GM12878 (cell line): Measurements from ENCODE around the gene ATP6V0A4.

Source experiments
- EP300 ChIP-seq, 2 experiments: fragments of 150-350 bp in 1 of 2; IDR thresholded peaks; 2 replicates each; pipeline ENCODE4 v1.6.1; 2011 to 2012; ENCODE audit warnings: low read depth in 2 of 2, low read length in 2 of 2, borderline replicate concordance in 1 of 2, improper control_type of control experiment in 1 of 2, inconsistent platforms in 1 of 2; ENCODE audit not compliant: control insufficient read depth in 1 of 2
- FOXM1 ChIP-seq: IDR thresholded peaks from 2 replicates; pipeline ENCODE4 v1.6.1; 2012; ENCODE audit warnings: low read depth, mild to moderate bottlenecking, inconsistent platforms, low read length, moderate library complexity
- MEF2A ChIP-seq: IDR thresholded peaks from 2 replicates; pipeline ENCODE4 v1.6.1; 2011; ENCODE audit warnings: low read depth, mild to moderate bottlenecking, low read length, moderate library complexity; ENCODE audit not compliant: insufficient read depth
- POLR2A ChIP-seq: IDR thresholded peaks from 2 replicates; pipeline ENCODE4 v1.6.1; 2011; ENCODE audit warnings: low read depth, mild to moderate bottlenecking, low read length
- SIX5 ChIP-seq: IDR thresholded peaks from 2 replicates; pipeline ENCODE4 v1.6.1; 2011; ENCODE audit warnings: mild to moderate bottlenecking, low read depth, low read length, moderate library complexity; ENCODE audit not compliant: severe bottlenecking
- TF ChIP-seq, protein P1 (sequence below), 3 experiments: IDR thresholded peaks in 2 of 3; conservative IDR thresholded peaks in 1 of 3; 2 replicates each; pipeline ENCODE4 v1.5.1; 2011; ENCODE audit warnings: low read depth in 3 of 3, low read length in 3 of 3, mild to moderate bottlenecking in 3 of 3, control low read depth in 2 of 3, moderate library complexity in 2 of 3, inconsistent platforms in 1 of 3, mixed read lengths in 1 of 3; ENCODE audit not compliant: control insufficient read depth in 2 of 3, insufficient read depth in 1 of 3; ENCODE audit errors: extremely low read depth in 1 of 3
- TF ChIP-seq, protein P2 (sequence below): fragments of 450-650 bp; IDR thresholded peaks from 2 replicates; pipeline ENCODE4 v1.6.1; 2017; ENCODE audit warnings: mild to moderate bottlenecking, moderate library complexity

- TF ChIP-seq SIX5 (no peak), POLR2A (no peak), FOXM1 (no peak), EP300 (IDR thresholded peaks at IDR 0.05; ENCODE audit: borderline replicate concordance in 1 of 2, control insufficient read depth in 1 of 2, low read depth in 2 of 2, low read length in 2 of 2) (no peak), MEF2A (no peak)
- TF ChIP-seq, protein P1, sequence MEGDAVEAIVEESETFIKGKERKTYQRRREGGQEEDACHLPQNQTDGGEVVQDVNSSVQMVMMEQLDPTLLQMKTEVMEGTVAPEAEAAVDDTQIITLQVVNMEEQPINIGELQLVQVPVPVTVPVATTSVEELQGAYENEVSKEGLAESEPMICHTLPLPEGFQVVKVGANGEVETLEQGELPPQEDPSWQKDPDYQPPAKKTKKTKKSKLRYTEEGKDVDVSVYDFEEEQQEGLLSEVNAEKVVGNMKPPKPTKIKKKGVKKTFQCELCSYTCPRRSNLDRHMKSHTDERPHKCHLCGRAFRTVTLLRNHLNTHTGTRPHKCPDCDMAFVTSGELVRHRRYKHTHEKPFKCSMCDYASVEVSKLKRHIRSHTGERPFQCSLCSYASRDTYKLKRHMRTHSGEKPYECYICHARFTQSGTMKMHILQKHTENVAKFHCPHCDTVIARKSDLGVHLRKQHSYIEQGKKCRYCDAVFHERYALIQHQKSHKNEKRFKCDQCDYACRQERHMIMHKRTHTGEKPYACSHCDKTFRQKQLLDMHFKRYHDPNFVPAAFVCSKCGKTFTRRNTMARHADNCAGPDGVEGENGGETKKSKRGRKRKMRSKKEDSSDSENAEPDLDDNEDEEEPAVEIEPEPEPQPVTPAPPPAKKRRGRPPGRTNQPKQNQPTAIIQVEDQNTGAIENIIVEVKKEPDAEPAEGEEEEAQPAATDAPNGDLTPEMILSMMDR (IDR thresholded peaks at IDR 0.05 in 2 of 3, conservative IDR thresholded peaks at IDR 0.05 in 1 of 3; ENCODE audit: control insufficient read depth in 2 of 3, extremely low read depth in 1 of 3, insufficient read depth in 1 of 3, low read depth in 3 of 3, low read length in 3 of 3) = no peak
- TF ChIP-seq, protein P2, sequence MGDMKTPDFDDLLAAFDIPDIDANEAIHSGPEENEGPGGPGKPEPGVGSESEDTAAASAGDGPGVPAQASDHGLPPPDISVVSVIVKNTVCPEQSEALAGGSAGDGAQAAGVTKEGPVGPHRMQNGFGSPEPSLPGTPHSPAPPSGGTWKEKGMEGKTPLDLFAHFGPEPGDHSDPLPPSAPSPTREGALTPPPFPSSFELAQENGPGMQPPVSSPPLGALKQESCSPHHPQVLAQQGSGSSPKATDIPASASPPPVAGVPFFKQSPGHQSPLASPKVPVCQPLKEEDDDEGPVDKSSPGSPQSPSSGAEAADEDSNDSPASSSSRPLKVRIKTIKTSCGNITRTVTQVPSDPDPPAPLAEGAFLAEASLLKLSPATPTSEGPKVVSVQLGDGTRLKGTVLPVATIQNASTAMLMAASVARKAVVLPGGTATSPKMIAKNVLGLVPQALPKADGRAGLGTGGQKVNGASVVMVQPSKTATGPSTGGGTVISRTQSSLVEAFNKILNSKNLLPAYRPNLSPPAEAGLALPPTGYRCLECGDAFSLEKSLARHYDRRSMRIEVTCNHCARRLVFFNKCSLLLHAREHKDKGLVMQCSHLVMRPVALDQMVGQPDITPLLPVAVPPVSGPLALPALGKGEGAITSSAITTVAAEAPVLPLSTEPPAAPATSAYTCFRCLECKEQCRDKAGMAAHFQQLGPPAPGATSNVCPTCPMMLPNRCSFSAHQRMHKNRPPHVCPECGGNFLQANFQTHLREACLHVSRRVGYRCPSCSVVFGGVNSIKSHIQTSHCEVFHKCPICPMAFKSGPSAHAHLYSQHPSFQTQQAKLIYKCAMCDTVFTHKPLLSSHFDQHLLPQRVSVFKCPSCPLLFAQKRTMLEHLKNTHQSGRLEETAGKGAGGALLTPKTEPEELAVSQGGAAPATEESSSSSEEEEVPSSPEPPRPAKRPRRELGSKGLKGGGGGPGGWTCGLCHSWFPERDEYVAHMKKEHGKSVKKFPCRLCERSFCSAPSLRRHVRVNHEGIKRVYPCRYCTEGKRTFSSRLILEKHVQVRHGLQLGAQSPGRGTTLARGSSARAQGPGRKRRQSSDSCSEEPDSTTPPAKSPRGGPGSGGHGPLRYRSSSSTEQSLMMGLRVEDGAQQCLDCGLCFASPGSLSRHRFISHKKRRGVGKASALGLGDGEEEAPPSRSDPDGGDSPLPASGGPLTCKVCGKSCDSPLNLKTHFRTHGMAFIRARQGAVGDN = no peak
Measured at GRCh38 chr7:138804618-138805017, 6.6 kb upstream of the ATP6V0A4 start.
